KMS-11 (cell line): ENCODE data around the gene VEPH1.

Experiments
- H2AFZ ChIP-seq: fragments of 200-600 bp; sonication (generic); 2 replicates; pipeline ENCODE4 v1.6.1; 2016; ENCODE audit warnings: antibody characterized with exemption, mixed run types, low read depth
- H3K27ac ChIP-seq: fragments of 200-600 bp; sonication (generic); 2 replicates; pipeline ENCODE4 v1.6.1; 2016; ENCODE audit warnings: mild to moderate bottlenecking, mixed run types
- H3K27me3 ChIP-seq: fragments of 200-600 bp; sonication (generic); 2 replicates; pipeline ENCODE4 v1.6.1; 2017; ENCODE audit warnings: mild to moderate bottlenecking, low read depth, mixed run types, moderate library complexity; ENCODE audit not compliant: insufficient read depth
- H3K36me3 ChIP-seq: fragments of 200-600 bp; sonication (generic); 2 replicates; pipeline ENCODE4 v1.6.1; 2017; ENCODE audit warnings: mild to moderate bottlenecking, mixed run types; ENCODE audit not compliant: insufficient read depth
- H3K4me1 ChIP-seq: fragments of 200-600 bp; sonication (generic); 2 replicates; pipeline ENCODE4 v1.6.1; 2016; ENCODE audit warnings: mild to moderate bottlenecking, low read depth, mixed run types; ENCODE audit not compliant: poor library complexity, severe bottlenecking
- H3K4me2 ChIP-seq: fragments of 200-600 bp; sonication (generic); 2 replicates; pipeline ENCODE4 v1.7.0; 2016; ENCODE audit warnings: mild to moderate bottlenecking, mixed run types
- H3K4me3 ChIP-seq: fragments of 200-600 bp; sonication (generic); IDR thresholded peaks from 2 replicates; pipeline ENCODE4 v1.6.1; 2017; ENCODE audit warnings: low read depth, low read length, mixed read lengths; ENCODE audit not compliant: insufficient read depth
- H3K79me2 ChIP-seq: fragments of 200-600 bp; sonication (generic); 2 replicates; pipeline ENCODE4 v1.6.1; 2016; ENCODE audit warnings: low read depth, mixed run types; ENCODE audit not compliant: insufficient read depth
- H3K9ac ChIP-seq: fragments of 200-600 bp; sonication (generic); 2 replicates; pipeline ENCODE4 v1.6.1; 2016; ENCODE audit warnings: mild to moderate bottlenecking, mixed run types
- H4K20me1 ChIP-seq: fragments of 200-600 bp; sonication (generic); 2 replicates; pipeline ENCODE4 v1.6.1; 2016; ENCODE audit warnings: mild to moderate bottlenecking, mixed run types; ENCODE audit not compliant: insufficient read depth
- TF ChIP-seq, protein P1 (sequence below): fragments of 200-600 bp; sonication (generic); conservative IDR thresholded peaks from 2 replicates; pipeline ENCODE4 v1.6.1; 2017; ENCODE audit warnings: low read depth, mild to moderate bottlenecking, antibody characterized with exemption, low read length, moderate library complexity, mixed read lengths

The VEPH1 gene

DNA sequence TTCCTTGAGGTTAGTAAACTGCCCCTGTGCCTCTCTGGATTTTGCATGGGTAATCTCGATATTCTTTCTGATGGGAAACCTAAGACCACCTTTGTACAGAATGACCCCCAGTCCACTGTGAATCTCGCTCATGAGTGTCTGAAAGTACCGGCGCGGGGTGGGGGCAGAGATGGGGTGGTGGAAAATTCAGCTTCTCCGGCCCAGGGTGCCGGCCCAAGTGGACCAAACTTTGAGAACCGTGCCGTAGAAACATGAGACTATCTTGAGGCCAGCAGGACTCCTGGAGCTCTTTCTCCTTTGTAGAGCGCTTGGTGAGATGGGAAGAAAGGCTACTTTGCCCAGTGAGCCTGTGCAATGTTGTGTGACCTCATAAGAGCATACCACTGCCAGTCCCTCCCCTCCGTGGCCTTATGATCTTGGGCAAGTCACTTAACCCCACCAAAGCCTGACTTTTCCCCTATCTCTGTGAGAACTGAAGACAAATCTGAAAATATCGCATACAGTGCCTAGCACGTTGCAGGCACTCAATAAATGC lies 40.4 kb upstream of the VEPH1 start:
- Histone ChIP-seq H2AFZ (no peak overlapping the region), H3K4me3 (no peak overlapping the region), H3K36me3 (no peaks in the 10 kb centered on the region), H3K4me1 (no peaks in the 10 kb centered on the region), H3K9ac (no peak overlapping the region), H4K20me1 (no peaks in the 10 kb centered on the region), H3K4me2 (no peak overlapping the region), H3K27ac (no peak overlapping the region), H3K27me3 (no peaks in the 10 kb centered on the region), H3K79me2 (no peaks in the 10 kb centered on the region)
- TF ChIP-seq, protein P1, sequence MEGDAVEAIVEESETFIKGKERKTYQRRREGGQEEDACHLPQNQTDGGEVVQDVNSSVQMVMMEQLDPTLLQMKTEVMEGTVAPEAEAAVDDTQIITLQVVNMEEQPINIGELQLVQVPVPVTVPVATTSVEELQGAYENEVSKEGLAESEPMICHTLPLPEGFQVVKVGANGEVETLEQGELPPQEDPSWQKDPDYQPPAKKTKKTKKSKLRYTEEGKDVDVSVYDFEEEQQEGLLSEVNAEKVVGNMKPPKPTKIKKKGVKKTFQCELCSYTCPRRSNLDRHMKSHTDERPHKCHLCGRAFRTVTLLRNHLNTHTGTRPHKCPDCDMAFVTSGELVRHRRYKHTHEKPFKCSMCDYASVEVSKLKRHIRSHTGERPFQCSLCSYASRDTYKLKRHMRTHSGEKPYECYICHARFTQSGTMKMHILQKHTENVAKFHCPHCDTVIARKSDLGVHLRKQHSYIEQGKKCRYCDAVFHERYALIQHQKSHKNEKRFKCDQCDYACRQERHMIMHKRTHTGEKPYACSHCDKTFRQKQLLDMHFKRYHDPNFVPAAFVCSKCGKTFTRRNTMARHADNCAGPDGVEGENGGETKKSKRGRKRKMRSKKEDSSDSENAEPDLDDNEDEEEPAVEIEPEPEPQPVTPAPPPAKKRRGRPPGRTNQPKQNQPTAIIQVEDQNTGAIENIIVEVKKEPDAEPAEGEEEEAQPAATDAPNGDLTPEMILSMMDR = no peak

DNA sequence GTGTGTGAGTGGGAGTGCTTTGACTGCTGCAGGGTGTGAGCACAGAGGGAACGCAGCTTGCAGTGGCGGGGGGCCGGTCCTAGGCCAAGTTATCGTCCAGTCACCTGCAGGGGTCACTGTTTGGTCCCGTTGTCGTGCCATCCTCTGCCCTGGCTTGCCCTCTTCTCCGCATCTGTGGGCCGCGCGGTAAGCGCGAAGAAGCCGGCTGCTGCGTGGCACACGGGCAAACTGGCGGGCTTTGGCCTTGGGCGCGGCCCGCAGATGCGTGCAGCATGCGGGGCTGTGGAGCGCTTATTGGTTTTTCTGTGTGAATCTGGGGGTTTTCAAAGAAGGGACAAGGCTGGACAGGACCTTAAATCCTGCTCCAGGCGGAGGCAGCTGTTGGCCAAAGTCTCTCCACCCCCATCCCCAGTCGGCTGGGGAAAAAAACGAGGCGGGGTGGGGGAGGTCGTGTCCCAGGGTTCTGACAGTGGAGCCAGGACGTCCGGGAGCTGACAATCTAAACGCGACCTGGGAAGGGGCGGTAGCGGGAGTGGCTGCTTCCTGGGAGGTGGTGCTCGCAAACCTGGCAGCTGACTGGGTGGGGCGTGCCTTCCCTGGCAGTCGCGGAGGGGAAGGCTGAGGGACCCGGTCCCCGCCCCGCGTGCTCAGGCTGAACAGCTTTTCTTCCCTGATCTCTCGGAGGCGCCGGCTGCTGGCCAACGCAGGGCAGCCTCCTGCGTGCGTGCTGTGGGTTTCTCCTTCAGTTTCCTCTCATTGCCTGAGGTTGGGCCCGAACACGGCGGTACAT lies 39.7 kb upstream of the VEPH1 start:
- Histone ChIP-seq H4K20me1 (no peaks in the 10 kb centered on the region), H3K79me2 (no peaks in the 10 kb centered on the region), H3K4me2 (no peak overlapping the region), H3K27ac (no peak overlapping the region), H3K4me1 (no peaks in the 10 kb centered on the region), H3K36me3 (no peaks in the 10 kb centered on the region), H3K4me3 (no peak overlapping the region), H2AFZ (no peak overlapping the region), H3K9ac (no peak overlapping the region), H3K27me3 (no peaks in the 10 kb centered on the region)
- TF ChIP-seq, protein P1 = no peak

DNA sequence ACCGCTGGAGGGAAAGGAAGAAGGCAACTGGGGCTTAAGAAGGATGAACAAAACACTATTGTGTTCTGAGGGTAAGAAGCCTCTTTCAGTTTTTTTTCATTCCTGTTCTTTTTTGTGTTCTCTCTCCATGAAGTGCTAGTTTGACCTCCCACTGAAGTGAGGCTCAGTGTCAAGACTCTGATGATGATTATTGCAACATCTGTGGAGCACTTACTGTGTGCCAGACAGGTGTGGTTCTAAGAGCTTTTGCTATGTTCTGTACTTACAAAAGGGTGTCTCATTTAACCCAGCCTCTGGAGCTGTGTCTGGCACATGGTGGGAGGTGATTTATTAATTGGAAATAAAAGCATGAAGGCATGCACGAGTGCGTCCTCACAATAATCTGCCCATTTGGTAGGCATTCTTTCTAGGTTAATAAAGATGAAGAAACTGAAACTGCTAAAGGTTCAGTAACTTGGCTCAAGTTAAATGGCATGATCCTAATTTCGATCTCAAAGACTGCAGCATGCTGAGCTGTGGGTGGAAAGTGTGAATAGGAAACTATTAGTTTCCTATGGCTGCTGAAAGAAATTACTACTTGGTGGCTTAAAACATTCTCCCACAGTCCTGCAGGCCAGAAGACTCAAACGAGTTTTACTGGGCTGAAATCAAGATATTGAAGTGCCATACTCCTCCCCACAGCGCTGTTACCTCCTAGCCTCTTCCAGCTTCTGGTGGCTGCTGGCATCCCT lies 38.5 kb upstream of the VEPH1 start:
- Histone ChIP-seq H3K4me1 (no peaks in the 10 kb centered on the region), H3K79me2 (no peaks in the 10 kb centered on the region), H3K36me3 (no peaks in the 10 kb centered on the region), H2AFZ (no peak overlapping the region), H4K20me1 (no peaks in the 10 kb centered on the region), H3K27ac (no peak overlapping the region), H3K4me2 (no peak overlapping the region), H3K27me3 (no peaks in the 10 kb centered on the region), H3K9ac (no peak overlapping the region), H3K4me3 (no peak overlapping the region)
- TF ChIP-seq, protein P1 = no peak

DNA sequence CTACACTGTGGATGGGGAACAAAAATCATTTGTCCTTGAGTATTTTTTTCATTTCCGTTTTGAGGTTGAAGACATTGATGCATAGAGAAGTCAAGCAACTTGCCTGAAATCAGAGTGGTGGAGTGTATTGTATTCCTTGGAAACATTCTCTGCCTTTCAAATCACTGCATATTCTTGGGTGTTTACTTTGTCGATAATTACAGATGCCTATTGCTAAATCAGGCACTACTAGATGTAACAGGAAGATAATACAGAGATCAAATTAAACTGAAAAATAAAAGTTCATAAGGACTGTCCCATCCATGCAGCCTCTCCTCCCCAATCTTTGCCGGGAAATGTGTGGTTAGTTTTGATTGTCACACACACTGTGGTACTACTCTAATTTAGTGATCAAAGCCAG lies 37.4 kb upstream of the VEPH1 start:
- Histone ChIP-seq H3K36me3 (no peaks in the 10 kb centered on the region), H3K27ac (no peak overlapping the region), H3K4me3 (no peak overlapping the region), H3K27me3 (no peaks in the 10 kb centered on the region), H4K20me1 (no peaks in the 10 kb centered on the region), H2AFZ (no peak overlapping the region), H3K4me1 (no peaks in the 10 kb centered on the region), H3K79me2 (no peaks in the 10 kb centered on the region), H3K4me2 (no peak overlapping the region), H3K9ac (no peak overlapping the region)
- TF ChIP-seq, protein P1 = no peak
